Measurements from ENCODE around the gene IL37. TPM values are rescaled to one million over a fixed set of nuclear protein-coding genes. Genes with fewer than 3 reads are reported as not detected.
A peak's percentile ranks its signal among the peaks of the same experiment; 100 is the strongest.

Gene IL37
- total and polyA plus RNA-seq, 2 experiments from 2014 or later, result not detected

- Mint-ChIP-seq H3K27me3 (ENCODE audit: insufficient read depth, low read depth, poor library complexity) (peaks cover 3% of the 10 kb centered on the region), H3K9me3 (peaks cover 24% of the 10 kb centered on the region), H3K4me1 (peaks cover 10% of the 10 kb centered on the region), H3K36me3 (ENCODE audit: low read depth) (peaks cover 15% of the 10 kb centered on the region), H3K4me3 (no peak overlapping the region), H3K27ac (no peak overlapping the region)
- Histone ChIP-seq H3K36me3 (ENCODE audit: insufficient read depth) (peaks cover 6% of the 10 kb centered on the region; the same call in 1 of the 2 replicates), H2AFZ (no peak overlapping the region), H3F3A (replicated peaks; ENCODE audit: low read depth) (no peaks in the 10 kb centered on the region), H3K4me2 (no peak overlapping the region), H3K9me2 (ENCODE audit: insufficient read depth) (no peaks in the 10 kb centered on the region; the same call in 1 of the 2 replicates), H4K20me1 (replicated peaks; ENCODE audit: insufficient read depth) (no peaks in the 10 kb centered on the region), H3K79me2 (replicated peaks; ENCODE audit: insufficient read depth) (no peaks in the 10 kb centered on the region), H3K4me1 (ENCODE audit: insufficient read depth) (peaks cover 11% of the 10 kb centered on the region), H3K27me3 (ENCODE audit: insufficient read depth) (no peaks in the 10 kb centered on the region), H3K27ac (ENCODE audit: low read depth) (no peak overlapping the region), H3K4me3 (no peak overlapping the region)
- TF ChIP-seq ZNF331 (CRISPR knock-in tag; IDR thresholded peaks at IDR 0.05; ENCODE audit: low read depth) (no peak), REST (IDR thresholded peaks at IDR 0.05; ENCODE audit: unreplicated experiment) (no peak), NANOG (IDR thresholded peaks at IDR 0.05; ENCODE audit: borderline replicate concordance) (no peak)
- DNase-seq (ENCODE audit: low spot score) (no peak), ATAC-seq (no peak)
These were observed 41.6 kb upstream of the IL37 start for GRCh38 chr2:112869258-112869842.

GRCh38 chr2:112870841-112871835, 39.8 kb upstream of the IL37 start:
- Mint-ChIP-seq H3K4me3 (no peak overlapping the region; the same call in 2 of the 3 replicates), H3K27me3 (ENCODE audit: insufficient read depth, low read depth, poor library complexity) (no peaks in the 10 kb centered on the region), H3K36me3 (ENCODE audit: low read depth) (peaks cover 4% of the 10 kb centered on the region), H3K9me3 (peaks cover 8% of the 10 kb centered on the region), H3K27ac (peak overlapping the region; percentile 30; the same call in 1 of the 2 replicates), H3K4me1 (peaks cover 10% of the 10 kb centered on the region)
- Histone ChIP-seq H3F3A (replicated peaks; ENCODE audit: low read depth) (no peaks in the 10 kb centered on the region), H3K27me3 (ENCODE audit: insufficient read depth) (no peaks in the 10 kb centered on the region), H3K36me3 (ENCODE audit: insufficient read depth) (no peaks in the 10 kb centered on the region), H2AFZ (peak overlapping the region; percentile 91), H3K79me2 (replicated peaks; ENCODE audit: insufficient read depth) (no peaks in the 10 kb centered on the region), H3K4me3 (no peak overlapping the region), H4K20me1 (replicated peaks; ENCODE audit: insufficient read depth) (no peaks in the 10 kb centered on the region), H3K9me2 (ENCODE audit: insufficient read depth) (no peaks in the 10 kb centered on the region; the same call in 1 of the 2 replicates), H3K4me1 (ENCODE audit: insufficient read depth) (peaks cover 11% of the 10 kb centered on the region), H3K4me2 (0 out of 2 replicates have a peak overlapping the region, but pooled peaks have one; percentile 39), H3K27ac (ENCODE audit: low read depth) (no peak overlapping the region)
- ATAC-seq (peak; percentile 52), DNase-seq (ENCODE audit: low spot score) (no peak)
- TF ChIP-seq REST (IDR thresholded peaks at IDR 0.05; ENCODE audit: unreplicated experiment) (no peak), CREB1 (CRISPR knock-in tag; IDR thresholded peaks at IDR 0.05; ENCODE audit: low read depth) (no peak), ETS1 (IDR thresholded peaks at IDR 0.05) (no peak), EZH2 (IDR thresholded peaks at IDR 0.05; ENCODE audit: low read depth, unreplicated experiment) (no peak), NANOG (IDR thresholded peaks at IDR 0.05; ENCODE audit: borderline replicate concordance) (no peak), ZNF114 (CRISPR knock-in tag; IDR thresholded peaks at IDR 0.05) (no peak), POLR2AphosphoS5 (IDR thresholded peaks at IDR 0.05; ENCODE audit: low read depth) (no peak), STAT1 (IDR thresholded peaks at IDR 0.05; ENCODE audit: unreplicated experiment) (no peak), EZH2phosphoT487 (IDR thresholded peaks at IDR 0.05; ENCODE audit: unreplicated experiment) (no peak), ZNF331 (CRISPR knock-in tag; IDR thresholded peaks at IDR 0.05; ENCODE audit: low read depth) (no peak), JUNB (IDR thresholded peaks at IDR 0.05; ENCODE audit: unreplicated experiment) (no peak)
